IMR-90 (cell line): ENCODE data around the gene ADAMTS10. TPM values are rescaled to one million over a fixed set of nuclear protein-coding genes. Genes with fewer than 3 reads are reported as not detected.

Source experiments
- ATAC-seq: fragments of 200-7000 bp; cut with Tn5 transposase; 2 replicates; pipeline ENCODE4 v1.9.1; 2020; ENCODE audit warnings: low read depth, mild to moderate bottlenecking, moderate library complexity
- BruUV-seq: library from RNA; stranded (reverse); fragments of 400-500 nt; replicated peaks from 2 replicates; lab custom pipeline; 2021; lab: Mats Ljungman, UMichigan
- CTCF ChIA-PET: fragments of 300-600 bp; formaldehyde crosslinking; extraction: SDS; loops from one replicate; lab custom pipeline; 2021; ENCODE audit warnings: antibody characterized with exemption; lab: Yijun Ruan, JAX
- POLR2A ChIA-PET: fragments of 300-600 bp; sonication (Branson Sonifier 250); formaldehyde crosslinking; loops from one replicate; lab custom pipeline; 2022; ENCODE audit warnings: antibody characterized with exemption; ENCODE audit not compliant: unreplicated experiment; lab: Charles Lee
- DNase-seq: peaks from one replicate; pipeline ENCODE4 v3.0.0; 2013
- H2AFZ ChIP-seq: replicated peaks from 2 replicates; pipeline ENCODE3; 2013; ENCODE audit warnings: low read length, mild to moderate bottlenecking; ENCODE audit not compliant: poor library complexity
- H2AK5ac ChIP-seq: 2 replicates; pipeline ENCODE4 v1.6.1; 2013; ENCODE audit warnings: low read depth, low read length, inconsistent platforms
- H2AK9ac ChIP-seq: replicated peaks from 2 replicates; pipeline ENCODE3; 2013; ENCODE audit warnings: mild to moderate bottlenecking, low read depth, low read length, moderate library complexity; ENCODE audit not compliant: poor library complexity
- H2BK120ac ChIP-seq: 2 replicates; pipeline ENCODE4 v1.6.1; 2013; ENCODE audit warnings: low read depth, low read length, inconsistent platforms
- H2BK15ac ChIP-seq: 3 replicates; pipeline ENCODE4 v1.6.1; 2013; ENCODE audit warnings: low read depth, low read length, inconsistent platforms
- H2BK20ac ChIP-seq: 2 replicates; pipeline ENCODE4 v1.6.1; 2013; ENCODE audit warnings: low read depth, mild to moderate bottlenecking, inconsistent platforms, low read length, moderate library complexity
- H2BK5ac ChIP-seq: 2 replicates; pipeline ENCODE4 v1.6.1; 2013; ENCODE audit warnings: mild to moderate bottlenecking, low read depth, low read length, inconsistent platforms; ENCODE audit not compliant: poor library complexity, severe bottlenecking
- H3K14ac ChIP-seq: replicated peaks from 2 replicates; pipeline ENCODE4 v1.6.1; 2013; ENCODE audit warnings: low read depth, low read length, inconsistent platforms
- H3K18ac ChIP-seq: 2 replicates; pipeline ENCODE4 v1.6.1; 2013; ENCODE audit warnings: low read depth, low read length, control low read depth
- H3K23ac ChIP-seq: 2 replicates; pipeline ENCODE4 v1.6.1; 2013; ENCODE audit warnings: low read depth, low read length, inconsistent platforms
- H3K27ac ChIP-seq: 2 replicates; pipeline ENCODE4 v1.5.1; 2013; ENCODE audit warnings: mild to moderate bottlenecking, control low read depth, low read length; ENCODE audit not compliant: insufficient read depth
- H3K27me3 ChIP-seq: 2 replicates; pipeline ENCODE4 v1.6.1; 2013; ENCODE audit warnings: low read length; ENCODE audit not compliant: control insufficient read depth, insufficient read depth
- H3K36me3 ChIP-seq: 2 replicates; pipeline ENCODE4 v1.6.1; 2013; ENCODE audit warnings: low read length, mixed read lengths; ENCODE audit not compliant: control insufficient read depth, insufficient read depth
- H3K4ac ChIP-seq: 2 replicates; pipeline ENCODE4 v1.6.1; 2013; ENCODE audit warnings: low read depth, low read length, inconsistent platforms
- H3K4me1 ChIP-seq: 2 replicates; pipeline ENCODE4 v1.6.1; 2013; ENCODE audit warnings: low read length, mixed read lengths; ENCODE audit not compliant: control insufficient read depth, insufficient read depth
- H3K4me2 ChIP-seq: 2 replicates; pipeline ENCODE4 v1.6.1; 2013; ENCODE audit warnings: low read depth, mild to moderate bottlenecking, control low read depth, low read length, moderate library complexity
- H3K4me3 ChIP-seq: 2 replicates; pipeline ENCODE4 v1.5.1; 2013; ENCODE audit warnings: low read depth, mild to moderate bottlenecking, control low read depth, low read length, moderate library complexity; ENCODE audit not compliant: insufficient read depth
- H3K56ac ChIP-seq: 2 replicates; pipeline ENCODE4 v1.6.1; 2013; ENCODE audit warnings: low read length, inconsistent platforms; ENCODE audit not compliant: insufficient read depth; ENCODE audit errors: extremely low read depth
- H3K79me1 ChIP-seq, 2 experiments: 2 replicates each; pipeline ENCODE4 v1.6.1; 2013; ENCODE audit warnings: low read length in 2 of 2, inconsistent platforms in 1 of 2, low read depth in 1 of 2
- H3K9ac ChIP-seq: 2 replicates; pipeline ENCODE4 v1.6.1; 2013; ENCODE audit warnings: low read depth, low read length, control low read depth
- H3K9me1 ChIP-seq: 2 replicates; pipeline ENCODE4 v1.6.1; 2013; ENCODE audit warnings: low read length, inconsistent platforms; ENCODE audit not compliant: insufficient read depth
- H3K9me3 ChIP-seq: 2 replicates; pipeline ENCODE4 v1.6.1; 2013; ENCODE audit warnings: low read length; ENCODE audit not compliant: control insufficient read depth, insufficient read depth
- H4K20me1 ChIP-seq: 2 replicates; pipeline ENCODE4 v1.6.1; 2013; ENCODE audit warnings: low read length, inconsistent platforms; ENCODE audit not compliant: insufficient read depth
- H4K5ac ChIP-seq: 2 replicates; pipeline ENCODE4 v1.6.1; 2013; ENCODE audit warnings: mild to moderate bottlenecking, low read depth, low read length, control low read depth
- H4K8ac ChIP-seq, 2 experiments: 2 replicates each; pipeline ENCODE4 v1.6.1; 2013; ENCODE audit warnings: low read depth in 2 of 2, low read length in 2 of 2, control low read depth in 1 of 2, inconsistent platforms in 1 of 2
- H4K91ac ChIP-seq: 2 replicates; pipeline ENCODE4 v1.6.1; 2013; ENCODE audit warnings: low read depth, low read length, inconsistent platforms; ENCODE audit not compliant: insufficient read depth
- BHLHE40 ChIP-seq: fragments of 150-350 bp; IDR thresholded peaks from 2 replicates; pipeline ENCODE4 v1.6.1; 2016; ENCODE audit warnings: mild to moderate bottlenecking, low read depth, low read length
- CEBPB ChIP-seq: IDR thresholded peaks from 2 replicates; pipeline ENCODE4 v1.6.1; 2012; ENCODE audit warnings: low read depth, low read length, improper control_type of control experiment
- CHD1 ChIP-seq: IDR thresholded peaks from 2 replicates; pipeline ENCODE4 v1.6.1; 2012; ENCODE audit warnings: low read depth, low read length, improper control_type of control experiment
- CTCF ChIP-seq: conservative IDR thresholded peaks from 2 replicates; pipeline ENCODE4 v1.5.1; 2012; ENCODE audit warnings: mild to moderate bottlenecking, low read depth, low read length, improper control_type of control experiment
- ELK1 ChIP-seq: fragments of 150-350 bp; IDR thresholded peaks from 2 replicates; pipeline ENCODE4 v1.6.1; 2016; ENCODE audit warnings: low read depth, mild to moderate bottlenecking, low read length, moderate library complexity, borderline replicate concordance
- FOS ChIP-seq: fragments of 150-350 bp; IDR thresholded peaks from 2 replicates; pipeline ENCODE4 v1.6.1; 2016; ENCODE audit warnings: low read depth, low read length
- MAFK ChIP-seq: IDR thresholded peaks from 2 replicates; pipeline ENCODE4 v1.6.1; 2012; ENCODE audit warnings: low read depth, low read length, improper control_type of control experiment
- MAZ ChIP-seq: IDR thresholded peaks from 2 replicates; pipeline ENCODE4 v1.6.1; 2012; ENCODE audit warnings: low read depth, mild to moderate bottlenecking, low read length, improper control_type of control experiment, moderate library complexity, borderline replicate concordance
- MXI1 ChIP-seq: IDR thresholded peaks from 2 replicates; pipeline ENCODE4 v1.6.1; 2012; ENCODE audit warnings: low read depth, mild to moderate bottlenecking, low read length, moderate library complexity, borderline replicate concordance
- NFE2L2 ChIP-seq: fragments of 150-350 bp; IDR thresholded peaks from 2 replicates; pipeline ENCODE4 v1.6.1; 2016; ENCODE audit warnings: low read depth, mild to moderate bottlenecking, low read length
- POLR2A ChIP-seq: IDR thresholded peaks from 2 replicates; pipeline ENCODE4 v1.6.1; 2012; ENCODE audit warnings: mild to moderate bottlenecking, low read depth, low read length
- RAD21 ChIP-seq: IDR thresholded peaks from 2 replicates; pipeline ENCODE4 v1.6.1; 2012; ENCODE audit warnings: low read length, improper control_type of control experiment
- RCOR1 ChIP-seq: IDR thresholded peaks from 2 replicates; pipeline ENCODE4 v1.6.1; 2012; ENCODE audit warnings: mild to moderate bottlenecking, low read length, improper control_type of control experiment; ENCODE audit not compliant: insufficient replicate concordance
- RFX5 ChIP-seq: IDR thresholded peaks from 2 replicates; pipeline ENCODE4 v1.8.0; 2012; ENCODE audit warnings: low read depth, mild to moderate bottlenecking, low read length, moderate library complexity
- SMC3 ChIP-seq: fragments of 150-350 bp; IDR thresholded peaks from 2 replicates; pipeline ENCODE4 v1.6.1; 2016; ENCODE audit warnings: low read depth, mild to moderate bottlenecking, antibody characterized with exemption, low read length, moderate library complexity
- USF2 ChIP-seq: fragments of 150-350 bp; IDR thresholded peaks from 2 replicates; pipeline ENCODE4 v1.6.1; 2017; ENCODE audit warnings: mild to moderate bottlenecking, antibody characterized with exemption, low read length, low read depth
- WGBS, 2 experiments: methylation state at CpG; one replicate each; pipeline versions ENCODE4 v1.1.5 to v1.1.7; 2013; ENCODE audit warnings: missing lambda C conversion rate in 2 of 2; ENCODE audit not compliant: insufficient read length in 1 of 2; ENCODE audit errors: extremely low coverage in 2 of 2; 5-methylcytosine and 5-hydroxymethylcytosine counted together
- dilution Hi-C: fragments of 300-500 bp; cut with HindIII; formaldehyde crosslinking; loops from one replicate; pipeline ENCODE4 v1.14.3; 2018; ENCODE audit warnings: low sequenced_read_pairs; ENCODE audit not compliant: unreplicated experiment
- in situ Hi-C: fragments of 300-500 bp; cut with MboI; formaldehyde crosslinking; loops from 3 replicates; pipeline ENCODE4 v1.14.3; 2019; ENCODE audit warnings: low sequenced_read_pairs, inconsistent platforms, mixed read lengths
- intact Hi-C: fragments of 100-400 bp; cut with micrococcal nuclease; formaldehyde crosslinking; loops from 2 replicates; pipeline ENCODE4 v1.10.0; 2022
- polyA plus RNA-seq, 3 experiments: library from polyadenylated mRNA; depleted of rRNA; stranded (reverse); fragments of >200 nt; gene quantifications; 2 replicates each; pipeline ENCODE4 v1.2.3, GENCODE V29; 2012; ENCODE audit warnings: low replicate concordance in 1 of 3
- total RNA-seq: library from RNA; depleted of rRNA; stranded (reverse); fragments of >200 nt; gene quantifications from 2 replicates; pipeline ENCODE4 v1.2.3, GENCODE V29; 2012

The ADAMTS10 gene
- total and polyA plus RNA-seq, 2 of the 4 experiments (the other 2 are of a cell fraction) = 3.4 to 11.5 TPM

- no peak overlapping the region for H4K5ac ChIP-seq
- no peak overlapping the region for H3K56ac ChIP-seq
- ChIA-PET CTCF (interaction anchor here (0.8 kb wide), 1 partner anchor 33 kb away, joined by 4 read pairs; no protein-coding TSS in a partner anchor), POLR2A (no interaction called here)
- no peak overlapping the region for H4K8ac ChIP-seq
- H3K23ac ChIP-seq = no peak overlapping the region
- no peak for DNase-seq
- H2BK5ac ChIP-seq = no peak overlapping the region
- peaks cover 2% of the 10 kb centered on the region; the same call in 1 of the 2 replicates for H3K4me1 ChIP-seq
- H2AK5ac ChIP-seq = no peak overlapping the region
- no peak overlapping the region for H3K4me2 ChIP-seq
- H3K18ac ChIP-seq = no peak overlapping the region
- in situ Hi-C loops = no loop called here
- no peak overlapping the region for H3K4ac ChIP-seq
- H2AFZ ChIP-seq = no peak overlapping the region
- TF ChIP-seq NFE2L2 (no peak), MXI1 (no peak), RCOR1 (no peak), CEBPB (no peak), BHLHE40 (no peak), MAZ (no peak), FOS (no peak), CTCF (no peak), MAFK (no peak), USF2 (no peak), POLR2A (no peak), RAD21 (no peak), ELK1 (no peak), CHD1 (no peak), RFX5 (no peak), SMC3 (no peak)
- no peak overlapping the region for H4K91ac ChIP-seq
- H2BK15ac ChIP-seq = no peak overlapping the region
- no peak overlapping the region for H3K9ac ChIP-seq
- peaks cover 5 to 7% of the 10 kb centered on the region in 2 experiments for H3K79me1 ChIP-seq
- BruUV-seq = no TSS peak
- no peak overlapping the region for H2BK20ac ChIP-seq
- no peak overlapping the region for H3K4me3 ChIP-seq
- 0 out of 2 replicates have a peak, but pooled peaks cover 5% of the 10 kb centered on the region for H4K20me1 ChIP-seq
- no peaks in the 10 kb centered on the region for H3K36me3 ChIP-seq
- ATAC-seq = no peak
- H3K9me1 ChIP-seq = no peaks in the 10 kb centered on the region; the same call in 1 of the 2 replicates
- no peak overlapping the region for H2AK9ac ChIP-seq
- H2BK120ac ChIP-seq = no peak overlapping the region; the same call in 1 of the 2 replicates
- H3K9me3 ChIP-seq = no peaks in the 10 kb centered on the region
- 80% methylated on average over 1 of the region's 2 CpGs; no CpG with 5 or more reads in 1 of the 2 experiments for WGBS, 2 experiments
- dilution Hi-C loops = no loop called here
- H3K27me3 ChIP-seq = no peaks in the 10 kb centered on the region
- H3K27ac ChIP-seq = no peak overlapping the region
- no peak overlapping the region for H3K14ac ChIP-seq
- intact Hi-C loops = no loop called here
Measured at GRCh38 chr19:8614455-8614854, 3.9 kb upstream of the ADAMTS10 start.
